Activated CD8-positive, alpha-beta T cell treated with anti-CD3 and anti-CD28 coated beads for 36 hours (primary cell): ENCODE measurements around the gene DTNBP1. TPM values are rescaled to one million over a fixed set of nuclear protein-coding genes. Genes with fewer than 3 reads are reported as not detected.

Experiments
- ATAC-seq: fragments of 200-7000 bp; cut with Tn5 transposase; one replicate; pipeline ENCODE4 v1.10.0; 2021; ENCODE audit warnings: mild to moderate bottlenecking, moderate library complexity
- CTCF ChIA-PET: fragments of 350-600 bp; sonication (Branson Sonifier 250); formaldehyde crosslinking; loops from one replicate; lab custom pipeline; 2021; ENCODE audit warnings: antibody characterized with exemption; lab: Charles Lee
- POLR2A ChIA-PET: fragments of 350-600 bp; sonication (Branson Sonifier 250); formaldehyde crosslinking; loops from one replicate; lab custom pipeline; 2021; ENCODE audit warnings: antibody characterized with exemption; lab: Charles Lee
- DNase-seq: peaks from one replicate; pipeline ENCODE4 v3.0.0-alpha.2; 2020
- H3K27ac Mint-ChIP-seq: one replicate; pipeline ENCODE4 v1.8.0; 2021; ENCODE audit warnings: mild to moderate bottlenecking, mixed read lengths
- H3K27me3 Mint-ChIP-seq: one replicate; pipeline ENCODE4 v1.8.0; 2021; ENCODE audit warnings: mixed read lengths
- H3K36me3 Mint-ChIP-seq: one replicate; pipeline ENCODE4 v1.8.0; 2021; ENCODE audit warnings: low read depth, mixed read lengths
- H3K4me1 Mint-ChIP-seq: one replicate; pipeline ENCODE4 v1.8.0; 2021; ENCODE audit warnings: low read depth, mixed read lengths
- H3K4me3 Mint-ChIP-seq: one replicate; pipeline ENCODE4 v1.8.0; 2021; ENCODE audit warnings: mild to moderate bottlenecking, moderate library complexity, mixed read lengths
- H3K9me3 Mint-ChIP-seq: one replicate; pipeline ENCODE4 v1.8.0; 2021; ENCODE audit warnings: mixed read lengths
- intact Hi-C: fragments of 100-400 bp; cut with micrococcal nuclease; formaldehyde crosslinking; loops from one replicate; pipeline ENCODE4 v1.10.0; 2022
- total RNA-seq, 2 experiments: library from RNA; stranded (reverse); gene quantifications; one replicate each; pipeline ENCODE4 v1.2.3, GENCODE V29; 2021
- TF ChIP-seq, protein P1 (sequence below): fragments of 200-600 bp; IDR thresholded peaks from one replicate; pipeline ENCODE4 v1.8.0; 2022; ENCODE audit warnings: antibody characterized with exemption, mild to moderate bottlenecking

Gene DTNBP1
- total RNA-seq, 2 experiments from 2014 or later = 12.6 to 14.6 TPM

DNA sequence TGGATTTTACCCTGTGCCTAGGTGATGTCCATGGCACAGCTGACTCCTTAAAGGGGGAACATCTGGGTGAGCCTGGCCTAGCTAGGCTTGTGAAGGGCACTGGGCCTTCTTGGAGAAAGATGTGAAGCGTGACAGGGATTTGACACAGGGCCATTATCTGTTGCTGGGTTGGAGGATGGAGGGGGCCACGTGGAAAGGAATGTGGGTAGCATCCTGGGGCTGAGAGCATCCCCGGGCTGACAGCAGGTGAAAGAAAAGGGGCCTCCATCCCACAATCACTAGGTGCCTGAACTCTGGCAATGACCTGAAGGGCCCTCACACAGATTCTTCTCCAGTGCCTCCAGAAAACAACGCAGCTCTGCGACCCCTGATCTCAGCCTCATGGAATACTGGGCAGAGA is 124.7 kb downstream of the DTNBP1 start:
- Mint-ChIP-seq H3K4me3 (no peak overlapping the region), H3K27me3 (no peaks in the 10 kb centered on the region), H3K9me3 (no peaks in the 10 kb centered on the region), H3K4me1 (no peaks in the 10 kb centered on the region), H3K27ac (no peak overlapping the region), H3K36me3 (peaks cover 4% of the 10 kb centered on the region)
- DNase-seq (no peak), ATAC-seq (no peak)
- TF ChIP-seq, protein P1, sequence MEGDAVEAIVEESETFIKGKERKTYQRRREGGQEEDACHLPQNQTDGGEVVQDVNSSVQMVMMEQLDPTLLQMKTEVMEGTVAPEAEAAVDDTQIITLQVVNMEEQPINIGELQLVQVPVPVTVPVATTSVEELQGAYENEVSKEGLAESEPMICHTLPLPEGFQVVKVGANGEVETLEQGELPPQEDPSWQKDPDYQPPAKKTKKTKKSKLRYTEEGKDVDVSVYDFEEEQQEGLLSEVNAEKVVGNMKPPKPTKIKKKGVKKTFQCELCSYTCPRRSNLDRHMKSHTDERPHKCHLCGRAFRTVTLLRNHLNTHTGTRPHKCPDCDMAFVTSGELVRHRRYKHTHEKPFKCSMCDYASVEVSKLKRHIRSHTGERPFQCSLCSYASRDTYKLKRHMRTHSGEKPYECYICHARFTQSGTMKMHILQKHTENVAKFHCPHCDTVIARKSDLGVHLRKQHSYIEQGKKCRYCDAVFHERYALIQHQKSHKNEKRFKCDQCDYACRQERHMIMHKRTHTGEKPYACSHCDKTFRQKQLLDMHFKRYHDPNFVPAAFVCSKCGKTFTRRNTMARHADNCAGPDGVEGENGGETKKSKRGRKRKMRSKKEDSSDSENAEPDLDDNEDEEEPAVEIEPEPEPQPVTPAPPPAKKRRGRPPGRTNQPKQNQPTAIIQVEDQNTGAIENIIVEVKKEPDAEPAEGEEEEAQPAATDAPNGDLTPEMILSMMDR = no peak
- POLR2A ChIA-PET = no interaction called here
- intact Hi-C loops = no loop called here
- CTCF ChIA-PET = no interaction called here

DNA sequence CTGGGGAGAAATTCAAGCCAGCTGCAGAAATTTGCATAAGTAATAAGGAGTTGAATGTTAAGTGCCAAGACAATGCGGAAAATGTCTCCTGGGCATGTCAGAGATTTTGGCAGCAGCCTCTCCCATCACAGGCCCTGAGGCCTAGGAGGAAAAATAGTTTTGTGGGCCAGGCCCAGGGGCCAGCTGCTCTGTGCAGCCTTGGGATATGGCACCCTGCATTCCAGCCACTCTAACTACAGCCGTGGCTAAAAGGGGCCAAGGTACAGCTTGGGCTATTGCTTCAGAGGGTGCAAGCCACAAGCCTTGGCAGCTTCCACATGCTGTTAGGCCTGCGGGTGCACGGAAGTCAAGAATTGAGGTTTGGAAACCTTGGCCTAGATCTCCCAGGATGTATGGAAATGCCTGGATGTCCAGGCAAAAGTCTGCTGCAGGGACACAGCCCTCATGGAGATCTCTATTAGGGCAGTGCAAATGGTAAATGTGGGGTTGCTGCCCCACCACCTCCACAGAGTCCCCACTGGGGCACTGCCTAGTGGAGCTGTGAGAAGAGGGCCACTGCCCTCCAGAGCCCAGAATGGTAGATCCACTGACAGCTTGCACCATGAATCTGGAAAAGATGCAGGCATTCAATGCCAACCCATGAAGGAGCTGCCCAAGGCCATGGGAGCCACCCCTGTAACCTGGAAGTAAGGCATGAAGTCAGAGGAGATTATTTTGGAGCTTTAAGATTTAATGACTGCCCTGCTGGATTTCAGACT is 126.5 kb downstream of the DTNBP1 start:
- intact Hi-C loops = no loop called here
- H3K9me3 Mint-ChIP-seq = no peaks in the 10 kb centered on the region
- TF ChIP-seq, protein P1 = no peak
- ATAC-seq (no peak), DNase-seq (no peak)
- no peaks in the 10 kb centered on the region for H3K27me3 Mint-ChIP-seq
- ChIA-PET POLR2A (no interaction called here), CTCF (no interaction called here)
- no peak overlapping the region for H3K27ac Mint-ChIP-seq
- no peak overlapping the region for H3K4me3 Mint-ChIP-seq
- no peaks in the 10 kb centered on the region for H3K4me1 Mint-ChIP-seq
- peaks cover 9% of the 10 kb centered on the region for H3K36me3 Mint-ChIP-seq

- peaks cover 11% of the 10 kb centered on the region for H3K36me3 Mint-ChIP-seq
- TF ChIP-seq, protein P1 = no peak
- no peak overlapping the region for H3K27ac Mint-ChIP-seq
- no peaks in the 10 kb centered on the region for H3K27me3 Mint-ChIP-seq
- no peak for ATAC-seq
- DNase-seq = no peak
- H3K4me3 Mint-ChIP-seq = no peak overlapping the region
- no peaks in the 10 kb centered on the region for H3K9me3 Mint-ChIP-seq
- CTCF ChIA-PET = no interaction called here
- intact Hi-C loops = no loop called here
- H3K4me1 Mint-ChIP-seq = peaks cover 1% of the 10 kb centered on the region
- POLR2A ChIA-PET = no interaction called here
Measured at GRCh38 chr6:15535495-15536197, 127.2 kb downstream of the DTNBP1 start.

- Mint-ChIP-seq H3K27ac (no peak overlapping the region), H3K4me1 (peaks cover 6% of the 10 kb centered on the region), H3K9me3 (no peaks in the 10 kb centered on the region), H3K27me3 (no peaks in the 10 kb centered on the region), H3K4me3 (no peak overlapping the region), H3K36me3 (peaks cover 16% of the 10 kb centered on the region)
- no peak for DNase-seq
- CTCF ChIA-PET = interaction anchor here (1.9 kb wide), 1 partner anchor 12 kb away, joined by 5 read pairs; no protein-coding TSS in a partner anchor
- ATAC-seq = no peak
- TF ChIP-seq, protein P1 = no peak
- intact Hi-C loops = no loop called here
- POLR2A ChIA-PET = no interaction called here
Measured at GRCh38 chr6:15534974-15535373, 127.9 kb downstream of the DTNBP1 start.
